GM18873 (cell line): ENCODE measurements around the gene MAPRE3.

Source experiments
- ATAC-seq: cut with Tn5 transposase; IDR thresholded peaks from one replicate; pipeline ENCODE4 v1.9.1; 2021; ENCODE audit warnings: mild to moderate bottlenecking, moderate library complexity, moderate number of reproducible peaks; ENCODE audit not compliant: unreplicated experiment, low FRiP score

MAPRE3 gene

GRCh38 chr2:26948800-26949199, 21.6 kb upstream of the MAPRE3 start:
- no peak for ATAC-seq

GRCh38 chr2:26950246-26950645, 20.2 kb upstream of the MAPRE3 start:
- no peak for ATAC-seq

GRCh38 chr2:26951236-26951635, 19.2 kb upstream of the MAPRE3 start:
- ATAC-seq = no peak

GRCh38 chr2:26952374-26952773, 18.1 kb upstream of the MAPRE3 start:
- no peak for ATAC-seq

- ATAC-seq = no peak
Measured at GRCh38 chr2:26954135-26954534, 16.3 kb upstream of the MAPRE3 start.

GRCh38 chr2:26957041-26957440, 13.4 kb upstream of the MAPRE3 start:
- ATAC-seq = no peak

GRCh38 chr2:26957534-26957933, 12.9 kb upstream of the MAPRE3 start:
- no peak for ATAC-seq

- no peak for ATAC-seq
Measured at GRCh38 chr2:26959331-26959730, 11.1 kb upstream of the MAPRE3 start.

- ATAC-seq = no peak
Measured at GRCh38 chr2:26964446-26965130, 5.8 kb upstream of the MAPRE3 start.

GRCh38 chr2:26968001-26968400, 2.4 kb upstream of the MAPRE3 start:
- ATAC-seq = no peak

- no peak for ATAC-seq
Measured at GRCh38 chr2:26969077-26969844, 1.2 kb upstream of the MAPRE3 start.

- no peak for ATAC-seq
Measured at GRCh38 chr2:26970928-26971627, 641 bp downstream of the MAPRE3 start.

GRCh38 chr2:26971911-26972786, 1.7 kb downstream of the MAPRE3 start:
- ATAC-seq = no peak

- no peak for ATAC-seq
Measured at GRCh38 chr2:26974352-26974751, 3.9 kb downstream of the MAPRE3 start.

- no peak for ATAC-seq
Measured at GRCh38 chr2:26975102-26975501, 4.7 kb downstream of the MAPRE3 start.

- no peak for ATAC-seq
Measured at GRCh38 chr2:26975656-26976055, 5.2 kb downstream of the MAPRE3 start.

- no peak for ATAC-seq
Measured at GRCh38 chr2:26976237-26976636, 5.8 kb downstream of the MAPRE3 start.

GRCh38 chr2:26977012-26977411, 6.6 kb downstream of the MAPRE3 start:
- no peak for ATAC-seq

- ATAC-seq = no peak
Measured at GRCh38 chr2:26978061-26978596, 7.7 kb downstream of the MAPRE3 start.

- no peak for ATAC-seq
Measured at GRCh38 chr2:26979741-26980140, 9.3 kb downstream of the MAPRE3 start.
